ENCODE data around the gene AP3M1. TPM values are rescaled to one million over a fixed set of nuclear protein-coding genes. Genes with fewer than 3 reads are reported as not detected.

AP3M1 gene
- polyA plus RNA-seq, 2 of the 4 experiments (the other 2 are of a cell fraction) = 39.0 to 83.0 TPM

DNA sequence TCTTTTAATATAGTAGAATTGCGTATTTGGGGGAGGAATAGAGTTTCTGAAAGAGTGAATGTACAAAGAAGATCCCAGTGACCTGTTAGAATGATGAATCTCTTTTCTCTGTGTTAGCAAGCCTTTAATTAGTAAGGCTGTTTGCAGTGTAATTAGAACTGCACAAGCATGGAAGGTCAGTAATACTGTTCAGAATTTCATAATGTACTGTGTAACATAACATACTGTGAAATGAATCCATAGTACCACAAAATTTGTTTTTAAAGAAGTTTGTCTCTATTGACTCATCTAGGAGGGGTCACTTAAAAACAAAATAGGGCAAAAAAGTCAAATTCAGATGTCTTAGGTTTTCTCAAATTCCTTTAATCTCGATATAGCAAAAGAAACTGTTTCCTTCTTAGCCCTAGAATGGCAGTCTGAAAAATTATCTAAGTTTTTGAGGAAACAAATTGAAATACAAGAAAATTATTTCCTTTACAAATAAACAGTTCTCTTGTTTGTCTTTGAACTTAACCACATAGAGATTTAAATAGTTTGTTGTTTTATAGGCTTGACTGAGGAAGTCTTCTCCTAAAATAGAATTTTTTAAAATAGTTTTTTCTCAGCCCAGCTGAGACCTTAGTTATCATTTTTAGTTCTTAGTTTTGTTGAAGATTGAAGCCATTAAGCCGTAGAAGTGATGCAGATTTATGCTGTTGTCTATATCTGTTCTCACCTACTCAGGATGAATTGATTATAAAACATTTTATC is 12.9 kb upstream of the AP3M1 start:
- Histone ChIP-seq H3K4me3 (no peak overlapping the region), H3K4me1 (peaks cover 16% of the 10 kb centered on the region), H3K9me3 (no peaks in the 10 kb centered on the region), H3K27ac (no peak overlapping the region), H3K4me2 (no peak overlapping the region)
- POLR2A ChIA-PET = no interaction called here
- no peak for FAIRE-seq
- CTCF ChIA-PET = interaction anchor here (0.7 to 1.4 kb wide), 3 partner anchors 11 to 50 kb away, joined by 3 to 4 read pairs (median 3); no protein-coding TSS in a partner anchor
- no peak for DNase-seq (ENCODE audit: low read depth in 1 of 2, low spot score in 1 of 2)
- ATAC-seq = no peak
- TF ChIP-seq MAFK (IDR thresholded peaks at IDR 0.05; ENCODE audit: partially characterized antibody) (no peak), GATA3 (IDR thresholded peaks at IDR 0.05; ENCODE audit: borderline replicate concordance) (no peak), NPAS2 (CRISPR knock-in tag; IDR thresholded peaks at IDR 0.05; ENCODE audit: borderline replicate concordance) (no peak), RAD21 (conservative IDR thresholded peaks at IDR 0.05 in 1 of 2, IDR thresholded peaks at IDR 0.05 in 1 of 2) (no peak), POLR2A (IDR thresholded peaks at IDR 0.05; ENCODE audit: low read length) (no peak), HOXB13 (CRISPR knock-in tag; IDR thresholded peaks at IDR 0.05; ENCODE audit: low read depth) (no peak), CHD2 (IDR thresholded peaks at IDR 0.05; ENCODE audit: low read length, partially characterized antibody) (no peak), MAZ (IDR thresholded peaks at IDR 0.05; ENCODE audit: borderline replicate concordance, low read depth, low read length) (no peak), CBX2 (IDR thresholded peaks at IDR 0.05; ENCODE audit: borderline replicate concordance, low read depth) (no peak), FOSB (CRISPR knock-in tag; IDR thresholded peaks at IDR 0.05) (no peak), KDM1A (IDR thresholded peaks at IDR 0.05; ENCODE audit: low read depth) (no peak), CBX8 (IDR thresholded peaks at IDR 0.05) (no peak)
- TF ChIP-seq, protein P1, sequence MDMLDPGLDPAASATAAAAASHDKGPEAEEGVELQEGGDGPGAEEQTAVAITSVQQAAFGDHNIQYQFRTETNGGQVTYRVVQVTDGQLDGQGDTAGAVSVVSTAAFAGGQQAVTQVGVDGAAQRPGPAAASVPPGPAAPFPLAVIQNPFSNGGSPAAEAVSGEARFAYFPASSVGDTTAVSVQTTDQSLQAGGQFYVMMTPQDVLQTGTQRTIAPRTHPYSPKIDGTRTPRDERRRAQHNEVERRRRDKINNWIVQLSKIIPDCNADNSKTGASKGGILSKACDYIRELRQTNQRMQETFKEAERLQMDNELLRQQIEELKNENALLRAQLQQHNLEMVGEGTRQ (IDR thresholded peaks at IDR 0.05) = no peak
- TF ChIP-seq, protein P2, sequence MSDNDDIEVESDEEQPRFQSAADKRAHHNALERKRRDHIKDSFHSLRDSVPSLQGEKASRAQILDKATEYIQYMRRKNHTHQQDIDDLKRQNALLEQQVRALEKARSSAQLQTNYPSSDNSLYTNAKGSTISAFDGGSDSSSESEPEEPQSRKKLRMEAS (IDR thresholded peaks at IDR 0.05) = no peak
- TF ChIP-seq, protein P3, sequence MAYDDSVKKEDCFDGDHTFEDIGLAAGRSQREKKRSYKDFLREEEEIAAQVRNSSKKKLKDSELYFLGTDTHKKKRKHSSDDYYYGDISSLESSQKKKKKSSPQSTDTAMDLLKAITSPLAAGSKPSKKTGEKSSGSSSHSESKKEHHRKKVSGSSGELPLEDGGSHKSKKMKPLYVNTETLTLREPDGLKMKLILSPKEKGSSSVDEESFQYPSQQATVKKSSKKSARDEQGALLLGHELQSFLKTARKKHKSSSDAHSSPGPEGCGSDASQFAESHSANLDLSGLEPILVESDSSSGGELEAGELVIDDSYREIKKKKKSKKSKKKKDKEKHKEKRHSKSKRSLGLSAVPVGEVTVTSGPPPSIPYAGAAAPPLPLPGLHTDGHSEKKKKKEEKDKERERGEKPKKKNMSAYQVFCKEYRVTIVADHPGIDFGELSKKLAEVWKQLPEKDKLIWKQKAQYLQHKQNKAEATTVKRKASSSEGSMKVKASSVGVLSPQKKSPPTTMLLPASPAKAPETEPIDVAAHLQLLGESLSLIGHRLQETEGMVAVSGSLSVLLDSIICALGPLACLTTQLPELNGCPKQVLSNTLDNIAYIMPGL (CRISPR knock-in tag; IDR thresholded peaks at IDR 0.05; ENCODE audit: borderline replicate concordance) = no peak
- 85% methylated on average over 3 of the region's 3 CpGs for WGBS (ENCODE audit: missing lambda C conversion rate)

DNA sequence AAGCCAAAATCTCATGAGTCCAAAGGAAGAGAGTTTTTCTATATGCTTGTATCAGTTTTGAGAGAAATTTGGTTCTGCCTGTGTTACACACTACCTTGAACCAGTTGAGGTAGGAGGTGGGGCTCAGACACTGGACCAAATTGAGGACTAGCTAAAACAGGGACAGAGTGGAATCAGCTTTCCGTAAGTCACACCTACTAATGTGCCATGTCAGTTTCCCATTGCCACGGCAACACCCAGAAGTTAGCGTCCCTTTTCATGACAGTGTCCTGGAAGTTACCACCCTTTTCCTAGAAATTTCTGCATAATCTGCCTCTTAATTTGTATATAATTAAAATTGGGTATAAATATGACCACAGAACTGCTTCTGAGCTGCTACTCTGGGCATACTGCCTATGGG is 9.4 kb upstream of the AP3M1 start:
- Histone ChIP-seq H3K4me3 (no peak overlapping the region), H3K4me2 (no peak overlapping the region), H3K27ac (no peak overlapping the region), H3K9me3 (no peaks in the 10 kb centered on the region), H3K4me1 (peaks cover 7% of the 10 kb centered on the region)
- TF ChIP-seq, protein P4, sequence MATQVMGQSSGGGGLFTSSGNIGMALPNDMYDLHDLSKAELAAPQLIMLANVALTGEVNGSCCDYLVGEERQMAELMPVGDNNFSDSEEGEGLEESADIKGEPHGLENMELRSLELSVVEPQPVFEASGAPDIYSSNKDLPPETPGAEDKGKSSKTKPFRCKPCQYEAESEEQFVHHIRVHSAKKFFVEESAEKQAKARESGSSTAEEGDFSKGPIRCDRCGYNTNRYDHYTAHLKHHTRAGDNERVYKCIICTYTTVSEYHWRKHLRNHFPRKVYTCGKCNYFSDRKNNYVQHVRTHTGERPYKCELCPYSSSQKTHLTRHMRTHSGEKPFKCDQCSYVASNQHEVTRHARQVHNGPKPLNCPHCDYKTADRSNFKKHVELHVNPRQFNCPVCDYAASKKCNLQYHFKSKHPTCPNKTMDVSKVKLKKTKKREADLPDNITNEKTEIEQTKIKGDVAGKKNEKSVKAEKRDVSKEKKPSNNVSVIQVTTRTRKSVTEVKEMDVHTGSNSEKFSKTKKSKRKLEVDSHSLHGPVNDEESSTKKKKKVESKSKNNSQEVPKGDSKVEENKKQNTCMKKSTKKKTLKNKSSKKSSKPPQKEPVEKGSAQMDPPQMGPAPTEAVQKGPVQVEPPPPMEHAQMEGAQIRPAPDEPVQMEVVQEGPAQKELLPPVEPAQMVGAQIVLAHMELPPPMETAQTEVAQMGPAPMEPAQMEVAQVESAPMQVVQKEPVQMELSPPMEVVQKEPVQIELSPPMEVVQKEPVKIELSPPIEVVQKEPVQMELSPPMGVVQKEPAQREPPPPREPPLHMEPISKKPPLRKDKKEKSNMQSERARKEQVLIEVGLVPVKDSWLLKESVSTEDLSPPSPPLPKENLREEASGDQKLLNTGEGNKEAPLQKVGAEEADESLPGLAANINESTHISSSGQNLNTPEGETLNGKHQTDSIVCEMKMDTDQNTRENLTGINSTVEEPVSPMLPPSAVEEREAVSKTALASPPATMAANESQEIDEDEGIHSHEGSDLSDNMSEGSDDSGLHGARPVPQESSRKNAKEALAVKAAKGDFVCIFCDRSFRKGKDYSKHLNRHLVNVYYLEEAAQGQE (IDR thresholded peaks at IDR 0.05) = no peak
- TF ChIP-seq CBX2 (IDR thresholded peaks at IDR 0.05; ENCODE audit: borderline replicate concordance, low read depth) (no peak), FOSB (CRISPR knock-in tag; IDR thresholded peaks at IDR 0.05) (no peak), ZSCAN20 (CRISPR knock-in tag; IDR thresholded peaks at IDR 0.05) (no peak), MAZ (IDR thresholded peaks at IDR 0.05; ENCODE audit: borderline replicate concordance, low read depth, low read length) (no peak), ZC3H11A (IDR thresholded peaks at IDR 0.05) (no peak), KDM5A (IDR thresholded peaks at IDR 0.05) (no peak), EHF (CRISPR knock-in tag; IDR thresholded peaks at IDR 0.05) (no peak), EHMT2 (IDR thresholded peaks at IDR 0.05; ENCODE audit: low read depth) (no peak), ESRRA (IDR thresholded peaks at IDR 0.05; ENCODE audit: borderline replicate concordance, low read length) (no peak), ZNF302 (CRISPR knock-in tag; IDR thresholded peaks at IDR 0.05) (no peak), FOSL2 (IDR thresholded peaks at IDR 0.05) (no peak), FOSL2 (CRISPR knock-in tag; IDR thresholded peaks at IDR 0.05) (no peak), JUN (IDR thresholded peaks at IDR 0.05) (no peak), HEYL (CRISPR knock-in tag; IDR thresholded peaks at IDR 0.05) (no peak)
- TF ChIP-seq, protein P5, sequence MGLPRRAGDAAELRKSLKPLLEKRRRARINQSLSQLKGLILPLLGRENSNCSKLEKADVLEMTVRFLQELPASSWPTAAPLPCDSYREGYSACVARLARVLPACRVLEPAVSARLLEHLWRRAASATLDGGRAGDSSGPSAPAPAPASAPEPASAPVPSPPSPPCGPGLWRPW (IDR thresholded peaks at IDR 0.05) = no peak
- TF ChIP-seq, protein P1 (IDR thresholded peaks at IDR 0.05) = no peak
- TF ChIP-seq, protein P2 (IDR thresholded peaks at IDR 0.05) = no peak
- WGBS (ENCODE audit: missing lambda C conversion rate) = 90% methylated on average over 3 of the region's 3 CpGs
- ChIA-PET POLR2A (no interaction called here), CTCF (no interaction called here)
- no peak for FAIRE-seq
- no peak for ATAC-seq
- DNase-seq (ENCODE audit: low read depth in 1 of 2, low spot score in 1 of 2) = no peak
